ENCODE results near the gene CCDC171.
"Not testable (repeated sequence)": the region's sequence is repeated elsewhere in the genome, so short reads cannot be mapped to it uniquely, and the experiment has no call there.

Gene CCDC171

DNA sequence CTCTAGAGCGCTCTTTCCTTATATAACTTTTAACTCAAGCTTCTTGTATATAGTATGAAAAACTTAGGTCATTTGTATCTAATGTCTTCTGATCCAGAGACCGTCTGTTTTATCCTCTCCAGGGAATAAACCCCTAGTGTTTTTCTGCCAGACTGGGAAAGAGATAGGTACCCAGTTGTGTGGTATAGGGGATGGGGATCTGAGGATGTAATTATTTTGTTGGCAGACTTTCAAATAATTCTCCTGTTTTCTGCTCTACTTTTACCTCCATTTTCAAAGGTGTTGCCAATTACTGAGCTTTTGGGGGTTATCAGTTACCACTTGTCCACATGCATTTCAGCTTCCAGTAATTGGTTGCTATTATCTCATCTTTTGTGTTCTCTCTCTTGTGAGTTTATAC, 17.9 kb downstream of the CCDC171 start:
- DNase-seq = no peak

DNA sequence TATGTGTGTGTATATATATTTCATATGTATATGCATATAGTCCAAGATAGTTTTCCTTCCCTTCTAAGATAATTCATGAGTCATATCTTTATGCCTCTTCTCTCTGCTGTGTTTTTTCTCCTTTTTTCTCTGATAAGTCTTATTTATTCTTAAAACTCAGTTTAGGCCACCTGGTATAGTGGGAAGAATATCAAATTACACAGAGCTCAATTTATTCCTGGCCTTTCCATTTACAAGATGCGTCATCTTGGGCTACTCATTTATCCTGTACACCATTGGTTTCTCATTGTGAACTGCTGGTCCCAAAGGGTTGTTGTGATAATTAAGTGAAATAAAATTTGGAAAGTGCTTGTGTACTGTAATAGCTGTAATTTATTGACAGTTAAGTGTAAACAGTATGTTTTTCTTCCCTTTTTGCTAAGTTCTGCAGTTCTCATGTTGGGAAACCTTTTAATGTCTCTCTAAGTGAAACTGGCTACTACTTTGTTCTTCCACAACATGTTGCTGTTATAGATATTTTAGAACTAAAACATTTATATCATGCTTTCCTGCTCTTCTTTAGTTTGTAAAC, 19.4 kb downstream of the CCDC171 start:
- DNase-seq = no peak

DNA sequence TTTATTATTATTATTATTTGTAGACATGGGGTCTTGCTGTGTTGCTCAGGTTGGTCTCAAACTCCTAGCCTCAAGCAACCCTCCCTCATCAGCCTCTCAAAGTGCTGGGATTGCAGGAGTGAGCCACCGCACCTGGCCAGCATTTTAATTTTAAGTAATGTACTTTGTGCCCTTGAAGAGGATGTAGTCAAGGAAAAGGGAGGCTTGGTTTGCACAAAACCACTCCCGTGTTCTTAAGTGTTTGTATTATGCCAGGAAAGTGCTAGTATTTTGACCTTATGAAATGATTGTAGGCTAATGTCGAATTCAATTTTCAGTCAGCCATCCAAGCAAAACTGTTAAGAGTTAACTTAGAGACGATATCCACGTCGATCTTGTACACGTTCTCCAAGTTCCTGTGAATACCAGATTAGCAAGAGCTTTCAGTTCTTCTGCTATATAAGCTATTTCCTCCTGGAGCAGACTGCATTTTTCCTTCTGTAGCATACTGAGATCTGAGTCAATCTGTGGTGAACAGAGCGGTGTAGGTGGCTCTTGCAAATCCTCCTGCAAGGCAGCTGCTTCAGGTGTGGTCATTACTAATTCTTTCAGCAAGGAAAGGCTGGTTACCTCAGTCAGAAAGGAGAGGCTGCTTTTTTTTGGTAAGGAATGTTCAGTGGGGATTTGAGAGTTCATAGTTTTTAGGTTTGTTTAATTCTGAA, 23.7 kb downstream of the CCDC171 start:
- DNase-seq = no peak

DNA sequence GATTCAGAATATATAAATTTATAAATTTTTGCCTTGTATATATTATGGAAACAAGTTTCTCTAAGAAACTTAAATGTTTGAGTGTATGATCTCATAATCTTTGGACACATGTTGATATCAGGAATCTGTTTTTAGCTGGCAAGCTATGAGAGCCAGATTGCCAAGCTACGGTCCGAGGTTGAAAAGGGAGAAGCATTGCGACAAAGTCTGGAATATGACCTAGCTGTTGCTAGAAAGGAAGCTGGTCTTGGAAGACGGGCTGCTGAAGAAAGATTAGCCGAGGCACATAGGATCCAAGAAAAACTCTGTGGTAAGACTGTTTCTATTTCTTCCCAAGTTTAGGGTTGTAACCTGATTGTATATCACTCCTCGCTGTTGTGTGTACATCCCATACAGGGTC, 25.9 kb downstream of the CCDC171 start:
- DNase-seq = no peak

DNA sequence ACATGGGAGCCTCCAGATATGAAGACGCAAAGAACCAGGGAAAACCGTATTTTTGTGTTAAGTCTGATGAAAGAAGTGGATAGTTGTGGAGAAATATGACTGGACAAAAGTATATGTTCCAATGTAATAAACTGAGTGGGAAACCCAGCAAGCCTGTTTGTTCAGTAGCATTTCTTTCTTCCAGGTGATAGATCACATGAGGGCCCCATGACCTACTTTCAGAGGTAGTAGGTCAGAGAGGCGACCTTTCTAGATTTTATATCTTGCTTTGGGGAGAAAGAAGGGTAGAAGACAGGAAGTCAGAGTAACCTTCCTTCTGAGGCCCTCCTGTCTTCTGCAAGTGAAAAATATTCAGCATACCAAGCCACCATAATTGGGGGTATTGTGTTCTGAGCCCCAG, 31.5 kb downstream of the CCDC171 start:
- no peak for DNase-seq

DNA sequence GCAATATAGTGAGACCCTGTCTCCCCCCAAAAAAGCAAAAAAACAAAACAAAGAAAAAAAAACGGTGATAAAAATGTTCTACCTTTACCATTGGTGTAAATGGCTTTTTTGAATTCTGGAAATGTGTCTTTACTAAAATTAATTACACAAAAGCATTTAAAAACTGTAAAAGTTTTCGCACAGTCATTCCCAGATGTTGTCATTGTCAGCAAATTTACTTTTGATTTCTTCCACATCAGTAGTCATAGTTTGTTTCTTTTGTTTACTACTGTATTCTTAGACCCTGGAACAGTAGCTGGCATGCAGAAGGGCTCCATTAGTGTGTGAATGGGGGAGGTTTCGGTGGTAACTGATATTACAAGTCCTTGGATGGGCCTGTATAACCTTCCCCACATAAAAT, 39.5 kb downstream of the CCDC171 start:
- DNase-seq = no peak

DNA sequence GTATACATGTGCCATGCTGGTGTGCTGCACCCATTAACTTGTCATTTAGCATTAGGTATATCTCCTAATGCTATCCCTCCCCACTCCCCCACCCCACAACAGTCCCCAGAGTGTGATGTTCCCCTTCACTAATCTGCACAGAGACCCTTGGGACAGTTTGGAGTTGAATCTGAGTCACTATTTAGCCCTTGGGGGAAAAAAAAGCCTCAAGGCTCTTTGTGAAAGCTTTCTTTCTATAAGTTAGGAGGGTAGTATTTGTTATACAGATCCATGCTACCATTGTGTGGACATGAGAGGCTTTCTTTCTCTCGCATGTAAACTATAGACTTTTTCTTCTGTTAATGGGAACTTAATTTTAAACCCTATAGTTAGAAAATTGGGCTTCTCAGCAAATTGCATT, 40.1 kb downstream of the CCDC171 start:
- not testable (repeated sequence) for DNase-seq

DNA sequence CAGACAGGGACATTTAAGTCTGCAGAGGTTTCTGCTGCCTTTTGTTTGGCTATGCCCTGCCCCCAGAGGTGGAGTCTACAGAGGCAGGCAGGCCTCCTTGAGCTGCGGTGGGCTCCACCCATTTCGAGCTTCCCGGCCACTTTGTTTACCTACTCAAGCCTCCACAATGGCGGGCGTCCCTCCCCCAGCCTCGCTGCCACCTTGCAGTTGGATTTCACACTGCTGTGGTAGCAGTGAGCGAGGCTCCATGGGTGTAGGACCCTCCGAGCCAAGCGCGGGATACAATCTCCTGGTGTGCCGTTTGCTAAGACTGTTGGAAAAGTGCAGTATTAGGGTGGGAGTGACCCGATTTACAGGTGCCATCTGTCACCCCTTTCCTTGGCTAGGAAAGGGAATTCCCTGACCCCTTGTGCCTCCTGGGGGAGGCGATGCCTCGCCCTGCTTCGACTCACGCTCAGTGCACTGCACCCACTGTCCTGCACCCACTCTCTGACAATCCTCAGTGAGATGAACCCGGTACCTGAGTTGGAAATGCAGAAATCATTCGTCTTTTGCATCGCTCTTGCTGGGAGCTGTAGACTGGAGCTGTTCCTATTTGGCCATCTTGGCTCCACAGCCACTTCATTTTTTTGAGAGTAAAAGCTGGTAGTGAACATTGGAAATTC, 48.0 kb downstream of the CCDC171 start:
- DNase-seq = not testable (repeated sequence)

DNA sequence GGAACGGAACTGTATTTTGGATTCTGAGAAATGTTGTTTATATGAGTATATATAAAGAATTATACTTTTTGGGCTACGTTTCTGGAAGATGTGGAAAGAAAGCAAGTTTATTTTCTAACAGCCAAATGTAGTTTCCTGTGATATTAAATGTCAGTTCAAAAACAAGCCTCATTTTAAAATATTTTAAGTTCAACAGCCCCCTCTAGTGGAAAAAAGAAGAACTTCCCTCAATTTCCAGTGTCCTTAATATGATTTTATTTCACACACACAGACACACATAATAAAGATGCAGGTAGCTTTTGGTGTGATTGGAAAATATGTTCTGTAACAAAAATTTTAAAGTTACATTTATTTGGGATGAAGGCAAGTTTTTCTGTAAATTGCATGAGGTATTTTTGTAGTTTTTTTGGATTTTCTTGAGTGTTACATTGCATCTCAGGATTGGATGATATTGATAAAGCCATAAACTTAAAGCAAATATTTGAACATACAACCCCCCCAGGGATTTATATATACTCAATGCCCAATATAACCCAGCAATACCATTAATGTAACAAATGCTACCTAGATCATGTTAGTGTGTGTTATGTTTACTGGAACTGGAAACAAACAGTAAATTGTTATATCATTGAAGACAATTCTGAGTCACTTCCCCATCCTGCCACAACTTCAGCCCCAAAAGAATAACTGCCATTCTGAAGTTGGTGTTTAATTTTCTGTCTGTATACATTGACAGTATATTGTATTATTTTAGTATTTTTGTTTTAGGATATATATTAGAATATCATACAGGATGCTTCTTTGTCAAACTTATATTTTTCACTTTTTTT, 54.0 kb downstream of the CCDC171 start:
- peak in 3 of 6 experiments; percentile 15 to 81 (median 65) for DNase-seq

DNA sequence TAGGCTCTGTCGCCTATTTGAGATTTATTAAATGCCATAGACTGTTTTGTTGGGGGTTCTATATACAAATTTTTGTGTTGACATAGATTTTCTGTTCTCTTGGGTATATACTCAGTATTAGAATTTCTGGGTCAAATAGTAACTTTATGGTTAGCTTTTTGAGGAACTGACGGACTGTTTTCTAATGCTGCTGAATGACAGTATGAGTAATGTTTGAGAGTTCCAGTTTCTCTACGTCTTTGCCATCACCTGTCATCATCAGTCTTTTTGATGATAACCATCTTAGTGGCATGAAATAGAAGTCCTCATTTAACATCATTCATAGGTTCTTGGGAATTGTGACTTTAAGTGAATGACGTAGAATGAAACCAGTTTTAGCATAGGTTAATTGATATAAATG, 60.1 kb downstream of the CCDC171 start:
- no peak for DNase-seq

DNA sequence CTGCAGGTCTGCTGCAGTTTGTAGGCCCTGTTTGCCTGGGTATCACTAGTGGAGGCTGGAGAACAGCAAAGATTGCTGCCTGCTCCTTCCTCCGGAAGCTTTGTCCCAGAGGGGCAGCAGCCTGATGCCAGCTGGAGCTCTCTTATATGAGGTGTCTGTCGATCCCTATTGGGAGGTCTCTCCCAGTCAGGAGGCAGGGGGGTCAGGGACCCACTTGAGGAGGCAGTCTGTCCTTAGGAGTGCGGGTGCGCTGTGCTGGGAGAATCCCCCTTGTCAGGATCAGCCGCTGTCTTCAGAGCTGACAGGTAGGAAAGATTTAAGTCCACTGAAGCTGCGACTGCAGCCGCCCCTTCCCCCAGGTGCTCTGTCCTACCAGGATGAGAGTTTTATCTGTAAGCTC, 64.9 kb downstream of the CCDC171 start:
- no peak for DNase-seq

DNA sequence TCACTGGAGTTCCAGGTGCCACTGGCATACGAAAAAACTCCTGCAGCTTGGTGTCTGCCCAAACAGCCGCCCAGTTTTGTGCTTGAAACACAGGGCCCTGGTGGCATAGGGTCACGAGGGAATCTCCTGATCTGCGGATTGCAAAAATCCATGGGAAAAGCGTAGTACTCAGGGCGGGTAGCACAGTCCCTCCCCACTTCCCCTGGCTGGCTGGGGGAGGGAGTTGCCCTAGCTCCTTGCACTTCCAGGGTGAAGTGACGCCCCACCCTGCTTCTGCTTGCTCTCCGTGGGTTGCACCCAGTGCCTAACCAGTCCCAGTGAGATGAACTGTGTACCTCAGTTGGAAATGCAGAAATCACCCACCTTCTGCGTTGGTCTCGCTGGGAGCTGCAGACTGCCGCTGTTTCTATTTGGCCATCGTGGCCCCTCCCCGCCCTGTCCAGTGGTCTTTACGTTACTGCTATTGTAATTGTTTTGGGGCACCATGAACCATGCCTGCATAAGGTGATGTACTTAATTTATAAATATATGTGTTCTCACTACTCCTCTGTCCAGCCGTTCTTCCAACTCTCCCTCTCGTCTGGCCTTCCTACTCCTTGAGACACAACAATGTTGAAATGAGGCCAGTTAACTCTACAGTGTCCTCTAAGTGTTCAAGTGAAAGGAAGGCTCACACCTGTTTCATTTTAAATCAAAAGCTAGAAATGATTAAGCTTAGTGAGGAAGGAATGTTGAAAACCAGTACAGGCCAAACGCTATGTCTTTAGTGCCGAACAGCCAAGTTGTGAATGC, 65.9 kb downstream of the CCDC171 start:
- DNase-seq = no peak

DNA sequence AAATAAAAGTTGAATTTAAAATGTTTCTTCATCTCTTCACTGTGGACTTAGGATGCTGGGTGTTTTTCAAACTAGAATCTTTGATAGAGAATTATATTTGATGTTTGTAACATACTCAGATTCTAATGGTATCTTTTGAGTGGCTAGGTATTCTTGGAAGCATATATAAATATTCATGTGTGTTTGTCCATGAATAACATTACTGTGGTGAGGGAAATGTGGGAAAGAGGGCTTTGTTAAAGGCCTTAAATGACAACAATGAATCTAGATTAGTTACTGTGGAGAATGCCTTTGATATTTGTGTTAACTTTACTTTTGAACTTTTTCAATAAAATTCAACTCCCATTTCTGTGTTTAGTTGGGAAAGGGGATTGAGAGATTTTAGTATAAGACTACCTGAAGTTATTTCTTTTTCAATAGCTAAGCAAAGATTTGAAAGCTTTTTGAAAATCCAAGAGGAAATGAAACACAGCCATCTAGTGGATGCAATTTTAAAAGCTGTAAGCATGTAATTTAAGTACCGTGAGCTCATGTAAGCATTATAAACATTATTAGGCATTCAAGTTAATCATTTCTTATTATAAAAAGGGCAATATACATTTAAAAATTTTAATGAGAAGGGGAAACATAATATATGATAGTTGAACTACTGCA, 69.6 kb downstream of the CCDC171 start:
- no peak for DNase-seq

DNA sequence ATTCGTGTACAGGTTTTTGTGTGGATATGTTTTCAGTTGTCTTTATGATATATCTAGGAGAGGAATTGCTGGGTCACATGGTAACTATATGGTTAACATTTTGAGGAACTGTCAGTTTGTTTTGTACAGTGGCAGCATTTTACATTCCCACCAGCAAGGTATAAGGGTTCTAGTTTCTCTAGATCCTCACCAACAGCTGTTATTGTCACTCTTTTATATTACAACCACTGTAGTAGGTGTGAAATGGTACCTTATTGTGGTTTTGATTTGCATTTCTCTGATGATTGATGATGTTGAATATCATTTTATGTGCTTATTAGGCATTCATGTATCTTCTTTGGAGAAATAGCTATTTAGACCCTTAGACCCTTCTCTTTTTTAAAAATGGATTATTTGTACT, 82.9 kb downstream of the CCDC171 start:
- no peak for DNase-seq

DNA sequence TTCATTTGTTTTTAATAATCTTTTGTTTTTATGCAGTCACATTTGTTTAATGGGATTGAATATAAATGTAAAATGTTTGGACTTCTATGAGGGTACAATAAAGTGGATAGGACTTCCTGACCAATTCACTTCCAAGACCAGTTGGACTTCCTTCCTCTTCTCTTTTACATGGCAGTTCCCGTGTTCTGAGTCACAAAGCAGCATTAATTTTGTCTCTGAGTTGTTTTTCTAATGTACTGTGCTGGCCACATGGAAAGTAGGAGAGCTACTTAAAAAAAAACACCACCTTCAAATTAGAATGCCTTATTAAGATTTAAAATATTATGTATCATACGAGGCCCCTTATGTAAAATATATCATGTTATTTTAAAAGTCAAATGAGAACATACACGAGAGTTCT, 87.3 kb downstream of the CCDC171 start:
- DNase-seq = no peak

DNA sequence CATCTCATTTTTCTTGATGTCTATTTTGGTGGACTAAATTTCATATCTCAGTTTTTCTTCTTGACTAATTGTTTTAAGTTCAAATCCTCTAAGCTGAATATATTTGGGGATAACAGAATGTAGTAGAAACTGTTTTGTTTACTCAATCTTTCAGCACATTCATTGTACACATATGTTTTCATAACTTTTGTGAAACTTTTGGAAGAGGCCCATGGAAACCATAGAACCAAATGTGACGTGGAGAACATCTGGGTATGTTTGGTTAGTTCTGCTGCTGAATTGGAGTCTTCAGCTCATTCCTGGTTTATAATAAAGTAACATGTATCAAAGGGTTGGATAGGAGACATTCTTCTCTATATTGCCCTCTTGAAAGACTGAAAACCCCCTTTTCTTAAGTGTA, 88.4 kb downstream of the CCDC171 start:
- DNase-seq = no peak

DNA sequence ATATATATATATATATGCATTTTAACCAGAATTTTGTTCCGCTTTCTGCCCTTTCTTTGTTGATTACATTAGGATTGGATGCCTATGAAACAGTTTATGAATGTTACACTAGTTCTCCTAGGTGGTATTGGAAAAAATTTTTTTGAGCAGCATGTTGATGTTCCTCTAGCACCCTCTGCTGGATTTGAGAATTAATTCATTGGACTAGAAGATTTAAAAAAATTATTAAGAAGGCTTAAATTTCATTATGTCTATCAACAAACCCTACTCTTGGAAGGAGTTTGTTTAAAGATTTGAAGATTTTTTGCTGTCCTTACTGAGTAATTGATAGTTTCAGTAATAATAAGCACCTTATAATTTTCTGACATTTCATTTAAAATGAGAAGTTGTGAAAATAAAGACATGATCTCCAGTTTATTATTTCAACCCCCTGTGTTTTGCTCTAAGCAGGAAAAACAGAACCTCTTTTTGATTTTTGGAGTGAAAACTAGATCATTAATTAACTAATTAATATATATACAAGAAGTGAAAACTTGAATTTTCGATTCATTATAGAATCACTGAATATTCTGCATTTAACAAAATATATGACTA, 89.6 kb downstream of the CCDC171 start:
- peak in 2 of 6 experiments; percentile 12 to 21 for DNase-seq

DNA sequence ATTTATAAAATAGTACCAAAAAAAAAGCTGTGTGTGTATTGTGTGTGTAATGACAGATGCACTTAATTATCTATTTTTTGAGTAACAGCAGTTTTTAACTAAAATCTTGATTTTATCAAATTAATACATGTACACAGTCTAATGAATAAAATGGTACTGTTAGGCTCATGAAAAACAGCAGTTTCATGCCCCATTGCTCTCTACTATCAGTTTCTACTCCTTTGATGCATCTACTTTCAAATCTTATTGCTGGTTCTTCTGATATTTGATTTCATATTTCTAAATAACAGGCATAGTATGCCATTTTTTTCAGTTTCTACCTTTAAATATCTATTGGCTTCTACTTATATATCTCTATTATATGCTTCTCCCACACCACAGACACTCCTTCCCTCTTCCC, 117.4 kb downstream of the CCDC171 start:
- DNase-seq = no peak

DNA sequence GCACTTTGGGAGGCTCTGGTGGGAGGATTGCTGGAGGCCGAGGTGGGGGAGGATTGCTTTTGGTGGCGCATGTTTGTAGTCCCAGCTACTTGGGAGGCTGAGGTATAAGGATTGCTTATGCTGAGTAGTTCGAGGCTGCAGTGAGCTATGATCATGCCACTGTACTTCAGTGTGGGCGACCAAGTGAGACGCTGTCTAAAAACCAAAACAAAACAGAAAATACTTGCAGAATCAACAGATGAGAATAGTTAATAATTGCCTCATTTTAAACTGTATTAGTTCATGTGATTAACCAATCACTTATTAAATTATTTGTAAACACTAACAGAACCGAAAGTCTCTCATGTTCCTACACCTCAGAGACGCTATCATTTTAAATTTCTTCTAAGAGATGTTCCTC, 118.1 kb downstream of the CCDC171 start:
- no peak for DNase-seq

DNA sequence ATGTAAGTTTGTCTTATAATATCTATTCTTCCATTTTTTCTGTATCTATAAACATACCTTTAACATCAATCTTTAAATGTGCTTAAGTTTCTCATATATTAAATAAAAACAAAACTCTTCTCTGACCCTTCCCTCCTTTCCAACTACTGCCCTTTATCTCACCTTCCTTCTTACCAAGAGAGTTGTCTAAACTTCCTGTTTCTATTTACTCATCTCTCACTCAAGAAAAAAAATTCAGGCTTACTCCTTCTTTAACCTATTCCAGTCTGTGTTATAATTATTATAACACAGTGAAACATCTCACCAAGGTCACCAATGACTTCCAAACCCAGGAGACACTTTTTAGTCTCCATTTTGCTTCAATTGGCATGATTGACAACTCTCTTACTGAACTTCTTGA, 140.9 kb downstream of the CCDC171 start:
- DNase-seq = no peak

DNA sequence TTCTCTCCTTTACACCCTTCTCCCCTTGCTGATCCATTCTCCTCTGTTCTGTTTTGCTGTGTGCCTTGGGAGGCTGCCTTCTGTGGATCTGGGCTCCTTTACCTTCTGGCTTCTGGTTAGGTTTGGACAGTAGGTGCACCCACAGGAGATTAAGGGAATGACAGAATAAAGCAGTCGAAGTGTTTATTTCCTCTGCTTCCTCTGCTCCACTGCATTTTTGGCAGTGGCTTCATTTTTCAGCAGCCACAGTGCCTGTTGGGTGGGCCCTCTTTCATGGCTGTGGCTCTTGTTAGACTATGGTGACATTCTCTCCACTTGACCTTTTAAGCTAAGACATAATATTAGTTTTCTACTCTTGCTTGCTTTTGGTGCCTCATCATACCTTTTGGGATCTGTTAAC, 144.1 kb downstream of the CCDC171 start:
- no peak for DNase-seq

DNA sequence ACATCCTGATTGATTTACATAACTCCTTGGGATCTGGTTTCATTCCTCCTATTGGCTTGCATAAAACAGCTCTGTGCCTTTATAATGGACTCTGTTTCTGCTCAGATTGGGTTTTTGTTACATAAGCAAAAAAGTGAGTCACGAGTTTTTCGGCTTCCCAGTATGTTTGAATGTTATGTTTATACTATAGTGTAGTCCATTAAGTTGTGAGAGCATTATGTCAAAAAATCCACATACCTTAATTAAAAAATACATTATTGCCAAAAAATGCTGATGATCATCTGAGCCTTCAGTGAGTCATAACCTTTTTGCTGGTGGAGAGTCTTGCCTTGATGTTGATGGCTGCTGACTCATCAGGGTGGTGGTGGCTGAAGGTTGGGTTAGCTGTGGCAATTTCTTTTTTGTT, 144.6 kb downstream of the CCDC171 start:
- DNase-seq = no peak

All from stimulated activated naive CD4-positive, alpha-beta T cell (primary cell).